ENCODE results near the gene CPZ. TPM values are rescaled to one million over a fixed set of nuclear protein-coding genes. Genes with fewer than 3 reads are reported as not detected.

The CPZ gene
- total RNA-seq, 2 experiments from 2014 or later = not detected

GRCh38 chr4:8585186-8585585 is 7.4 kb upstream of the CPZ start:
- Mint-ChIP-seq H3K4me1 (ENCODE audit: low read depth) (no peaks in the 10 kb centered on the region), H3K27ac (no peak overlapping the region), H3K9me3 (no peaks in the 10 kb centered on the region), H3K27me3 (peaks cover 11% of the 10 kb centered on the region), H3K36me3 (ENCODE audit: low read depth) (no peaks in the 10 kb centered on the region), H3K4me3 (no peak overlapping the region)
- ATAC-seq = no peak
- TF ChIP-seq, protein P1, sequence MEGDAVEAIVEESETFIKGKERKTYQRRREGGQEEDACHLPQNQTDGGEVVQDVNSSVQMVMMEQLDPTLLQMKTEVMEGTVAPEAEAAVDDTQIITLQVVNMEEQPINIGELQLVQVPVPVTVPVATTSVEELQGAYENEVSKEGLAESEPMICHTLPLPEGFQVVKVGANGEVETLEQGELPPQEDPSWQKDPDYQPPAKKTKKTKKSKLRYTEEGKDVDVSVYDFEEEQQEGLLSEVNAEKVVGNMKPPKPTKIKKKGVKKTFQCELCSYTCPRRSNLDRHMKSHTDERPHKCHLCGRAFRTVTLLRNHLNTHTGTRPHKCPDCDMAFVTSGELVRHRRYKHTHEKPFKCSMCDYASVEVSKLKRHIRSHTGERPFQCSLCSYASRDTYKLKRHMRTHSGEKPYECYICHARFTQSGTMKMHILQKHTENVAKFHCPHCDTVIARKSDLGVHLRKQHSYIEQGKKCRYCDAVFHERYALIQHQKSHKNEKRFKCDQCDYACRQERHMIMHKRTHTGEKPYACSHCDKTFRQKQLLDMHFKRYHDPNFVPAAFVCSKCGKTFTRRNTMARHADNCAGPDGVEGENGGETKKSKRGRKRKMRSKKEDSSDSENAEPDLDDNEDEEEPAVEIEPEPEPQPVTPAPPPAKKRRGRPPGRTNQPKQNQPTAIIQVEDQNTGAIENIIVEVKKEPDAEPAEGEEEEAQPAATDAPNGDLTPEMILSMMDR (IDR thresholded peaks at IDR 0.05) = no peak
- CTCF ChIA-PET = no interaction called here
- POLR2A ChIA-PET = no interaction called here
- intact Hi-C loops (cut with micrococcal nuclease) = no loop called here
- DNase-seq = no peak

DNA sequence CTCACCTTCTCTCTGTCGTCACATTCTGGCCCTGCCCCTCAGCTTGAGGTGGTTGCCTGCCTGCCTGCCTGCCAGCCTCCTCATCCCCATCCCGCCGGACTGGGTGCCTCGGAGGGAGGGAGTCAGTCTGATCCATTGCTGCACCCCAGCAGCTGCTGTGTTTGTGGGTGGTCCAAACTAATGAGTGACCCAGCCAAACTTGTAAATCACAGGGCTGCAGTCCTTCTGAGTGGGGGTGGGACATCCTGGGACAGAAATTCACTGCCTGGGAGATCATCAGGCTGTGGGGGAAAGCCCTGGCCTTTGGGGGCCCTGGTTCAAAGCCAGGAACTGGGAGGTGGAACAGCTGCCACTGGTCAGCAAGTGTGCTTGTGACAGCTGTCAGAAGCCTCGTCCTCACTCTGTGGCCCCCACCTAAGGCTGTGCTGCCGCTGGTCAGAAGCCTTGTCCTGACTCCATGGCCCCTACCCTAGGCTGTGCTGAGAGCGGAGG is 6.8 kb upstream of the CPZ start:
- POLR2A ChIA-PET = no interaction called here
- DNase-seq (no peak), ATAC-seq (no peak)
- no peak overlapping the region for H3K27ac Mint-ChIP-seq
- CTCF ChIA-PET = no interaction called here
- no peaks in the 10 kb centered on the region for H3K4me1 Mint-ChIP-seq (ENCODE audit: low read depth)
- intact Hi-C loops (cut with micrococcal nuclease) = no loop called here
- TF ChIP-seq, protein P1 (IDR thresholded peaks at IDR 0.05) = no peak
- no peaks in the 10 kb centered on the region for H3K9me3 Mint-ChIP-seq
- no peaks in the 10 kb centered on the region for H3K36me3 Mint-ChIP-seq (ENCODE audit: low read depth)
- H3K27me3 Mint-ChIP-seq = peaks cover 7% of the 10 kb centered on the region
- H3K4me3 Mint-ChIP-seq = no peak overlapping the region

- H3K27ac Mint-ChIP-seq = no peak overlapping the region
- H3K4me3 Mint-ChIP-seq = no peak overlapping the region
- H3K9me3 Mint-ChIP-seq = no peaks in the 10 kb centered on the region
These were observed 6.3 kb upstream of the CPZ start for GRCh38 chr4:8586246-8586645.

GRCh38 chr4:8586671-8587468 is 5.7 kb upstream of the CPZ start:
- no peaks in the 10 kb centered on the region for H3K36me3 Mint-ChIP-seq (ENCODE audit: low read depth)
- H3K4me1 Mint-ChIP-seq (ENCODE audit: low read depth) = no peaks in the 10 kb centered on the region
- no peak overlapping the region for H3K27ac Mint-ChIP-seq
- ChIA-PET POLR2A (no interaction called here), CTCF (no interaction called here)
- DNase-seq (no peak), ATAC-seq (no peak)
- intact Hi-C loops (cut with micrococcal nuclease) = no loop called here
- TF ChIP-seq, protein P1 (IDR thresholded peaks at IDR 0.05) = no peak
- H3K4me3 Mint-ChIP-seq = no peak overlapping the region
- H3K27me3 Mint-ChIP-seq = peaks cover 8% of the 10 kb centered on the region
- H3K9me3 Mint-ChIP-seq = no peaks in the 10 kb centered on the region

More at GRCh38 chr4:8586246-8586645, 6.3 kb upstream of the CPZ start:
- peaks cover 7% of the 10 kb centered on the region for H3K27me3 Mint-ChIP-seq
- CTCF ChIA-PET = no interaction called here
- H3K36me3 Mint-ChIP-seq (ENCODE audit: low read depth) = no peaks in the 10 kb centered on the region
- intact Hi-C loops (cut with micrococcal nuclease) = no loop called here
- POLR2A ChIA-PET = no interaction called here
- TF ChIP-seq, protein P1 (IDR thresholded peaks at IDR 0.05) = no peak
- DNase-seq (no peak), ATAC-seq (no peak)
- H3K4me1 Mint-ChIP-seq (ENCODE audit: low read depth) = no peaks in the 10 kb centered on the region

DNA sequence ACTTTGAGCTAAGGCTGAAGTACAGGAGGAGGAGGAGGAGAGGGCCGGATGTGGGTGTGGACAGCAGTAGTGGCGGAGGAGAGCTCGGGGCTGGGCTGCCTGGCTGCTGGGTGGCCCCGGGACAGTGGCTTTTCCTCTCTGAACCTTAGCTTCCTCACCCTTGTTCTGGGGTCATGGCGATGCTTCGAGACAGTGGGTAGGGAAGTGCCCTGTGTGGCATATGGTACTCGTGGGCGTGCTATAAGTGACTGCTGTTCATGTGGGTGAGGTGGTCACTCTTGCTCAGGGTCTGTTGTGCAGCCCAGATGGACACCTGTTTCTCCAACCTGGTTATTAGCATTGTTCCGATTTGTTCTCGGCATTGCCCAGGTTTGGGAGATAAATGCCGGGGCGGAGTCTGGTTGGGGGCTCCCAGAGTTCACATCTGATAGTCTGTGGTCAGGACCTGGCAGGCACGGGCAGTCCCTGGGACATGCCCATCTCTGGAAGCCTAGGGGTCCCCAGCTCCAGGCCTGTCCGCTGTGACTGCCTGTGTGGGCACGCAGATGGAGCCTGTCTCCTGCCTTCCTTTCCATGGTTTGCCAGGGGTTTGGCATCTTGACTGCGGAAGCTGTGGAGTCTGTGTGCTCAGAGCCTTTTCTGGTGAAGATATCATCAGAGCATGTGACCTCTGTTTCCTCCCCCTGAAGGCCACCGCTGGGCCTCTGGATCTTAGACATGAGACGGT is 4.9 kb upstream of the CPZ start:
- ChIA-PET POLR2A (no interaction called here), CTCF (no interaction called here)
- ATAC-seq (no peak), DNase-seq (no peak)
- intact Hi-C loops (cut with micrococcal nuclease) = no loop called here
- no peaks in the 10 kb centered on the region for H3K4me1 Mint-ChIP-seq (ENCODE audit: low read depth)
- H3K9me3 Mint-ChIP-seq = no peaks in the 10 kb centered on the region
- no peaks in the 10 kb centered on the region for H3K36me3 Mint-ChIP-seq (ENCODE audit: low read depth)
- H3K4me3 Mint-ChIP-seq = no peak overlapping the region
- TF ChIP-seq, protein P1 (IDR thresholded peaks at IDR 0.05) = no peak
- no peak overlapping the region for H3K27ac Mint-ChIP-seq
- peaks cover 3% of the 10 kb centered on the region for H3K27me3 Mint-ChIP-seq

All from activated CD8-positive, alpha-beta T cell treated with anti-CD3 and anti-CD28 coated beads for 36 hours (primary cell).